WTC11 (cell line): Measurements from ENCODE around the gene DBH. TPM values are rescaled to one million over a fixed set of nuclear protein-coding genes. Genes with fewer than 3 reads are reported as not detected.

Source experiments
- ATAC-seq: fragments of 200-7000 bp; cut with Tn5 transposase; 2 replicates; pipeline ENCODE4 v1.10.0; 2021; ENCODE audit warnings: mild to moderate bottlenecking, moderate library complexity
- CTCF ChIA-PET: fragments of 300-600 bp; sonication (Branson Sonifier 250); formaldehyde crosslinking; loops from one replicate; lab custom pipeline; 2021; ENCODE audit warnings: antibody characterized with exemption; lab: Charles Lee
- POLR2A ChIA-PET: fragments of 350-600 bp; sonication (Branson Sonifier 250); formaldehyde crosslinking; loops from one replicate; lab custom pipeline; 2021; ENCODE audit warnings: antibody characterized with exemption; lab: Charles Lee
- DNase-seq: peaks from one replicate; pipeline ENCODE4 v3.0.0; 2021; ENCODE audit warnings: low spot score
- H3K27ac Mint-ChIP-seq: 2 replicates; pipeline ENCODE4 v1.8.0; 2021; ENCODE audit warnings: mixed read lengths
- H3K27me3 Mint-ChIP-seq: 2 replicates; pipeline ENCODE4 v1.8.0; 2021; ENCODE audit warnings: low read depth, mild to moderate bottlenecking, moderate library complexity, mixed read lengths
- H3K36me3 Mint-ChIP-seq: 2 replicates; pipeline ENCODE4 v1.8.0; 2021; ENCODE audit warnings: mixed read lengths
- H3K4me1 Mint-ChIP-seq: 2 replicates; pipeline ENCODE4 v1.8.0; 2022; ENCODE audit warnings: mixed read lengths
- H3K4me3 Mint-ChIP-seq: 2 replicates; pipeline ENCODE4 v1.8.0; 2021; ENCODE audit warnings: mild to moderate bottlenecking, moderate library complexity, mixed read lengths
- H3K9me3 Mint-ChIP-seq: 2 replicates; pipeline ENCODE4 v1.8.0; 2021; ENCODE audit warnings: mixed read lengths
- ELF4 ChIP-seq: sonication (generic); formaldehyde crosslinking; IDR thresholded peaks from 2 replicates; pipeline ENCODE4 v1.8.1; 2022; ENCODE audit warnings: low read depth, mild to moderate bottlenecking, moderate library complexity, missing genetic modification reagents
- GRHL2 ChIP-seq: fragments of 250-450 bp; sonication (Bioruptor Pico); IDR thresholded peaks from 2 replicates; pipeline ENCODE4 v1.8.0; 2022; ENCODE audit warnings: mild to moderate bottlenecking, moderate library complexity; ENCODE audit not compliant: insufficient replicate concordance, severe bottlenecking
- MXD4 ChIP-seq: fragments of 250-450 bp; sonication (Bioruptor Pico); IDR thresholded peaks from 2 replicates; pipeline ENCODE4 v1.8.0; 2021; ENCODE audit warnings: mild to moderate bottlenecking, moderate library complexity, borderline replicate concordance
- NFE2L1 ChIP-seq: sonication (generic); formaldehyde crosslinking; IDR thresholded peaks from 2 replicates; pipeline ENCODE4 v1.8.1; 2023; ENCODE audit warnings: missing genetic modification reagents
- NFYB ChIP-seq: sonication (generic); formaldehyde crosslinking; conservative IDR thresholded peaks from 2 replicates; pipeline ENCODE4 v1.8.0; 2022; ENCODE audit warnings: low read depth, missing genetic modification reagents
- NR3C1 ChIP-seq: sonication (generic); formaldehyde crosslinking; conservative IDR thresholded peaks from 2 replicates; pipeline ENCODE4 v1.8.1; 2023; ENCODE audit warnings: low read depth, mild to moderate bottlenecking, missing genetic modification reagents
- OVOL2 ChIP-seq: fragments of 250-450 bp; sonication (Bioruptor Pico); IDR thresholded peaks from 2 replicates; pipeline ENCODE4 v1.9.0; 2021; ENCODE audit warnings: mild to moderate bottlenecking, borderline replicate concordance
- PRRX2 ChIP-seq: fragments of 250-450 bp; sonication (Bioruptor Pico); IDR thresholded peaks from 2 replicates; pipeline ENCODE4 v1.8.0; 2021; ENCODE audit warnings: mild to moderate bottlenecking
- SMAD3 ChIP-seq: sonication (generic); formaldehyde crosslinking; IDR thresholded peaks from 2 replicates; pipeline ENCODE4 v1.8.0; 2022; ENCODE audit warnings: missing genetic modification reagents, mild to moderate bottlenecking, borderline replicate concordance
- SOX15 ChIP-seq: fragments of 250-450 bp; sonication (Bioruptor Pico); IDR thresholded peaks from 2 replicates; pipeline ENCODE4 v1.9.0; 2021; ENCODE audit warnings: mild to moderate bottlenecking
- ZMAT4 ChIP-seq: fragments of 250-450 bp; sonication (Bioruptor Pico); IDR thresholded peaks from 2 replicates; pipeline ENCODE4 v1.9.0; 2021; ENCODE audit warnings: mild to moderate bottlenecking
- ZNF263 ChIP-seq: sonication (generic); formaldehyde crosslinking; IDR thresholded peaks from 2 replicates; pipeline ENCODE4 v1.8.1; 2022; ENCODE audit warnings: low read depth, mild to moderate bottlenecking, moderate library complexity, missing genetic modification reagents
- ZNF396 ChIP-seq: fragments of 250-450 bp; sonication (Bioruptor Pico); IDR thresholded peaks from 2 replicates; pipeline ENCODE4 v1.8.0; 2021; ENCODE audit warnings: mild to moderate bottlenecking, moderate library complexity, borderline replicate concordance
- ZNF512 ChIP-seq: sonication (generic); formaldehyde crosslinking; IDR thresholded peaks from 2 replicates; pipeline ENCODE4 v1.8.1; 2022; ENCODE audit warnings: missing genetic modification reagents, borderline replicate concordance
- total RNA-seq: library from RNA; stranded (reverse); gene quantifications from 3 replicates; pipeline ENCODE4 v1.2.3, GENCODE V29; 2021
- TF ChIP-seq, protein P1 (sequence below): sonication (generic); formaldehyde crosslinking; IDR thresholded peaks from 2 replicates; pipeline ENCODE4 v1.8.1; 2023; ENCODE audit warnings: mild to moderate bottlenecking, missing genetic modification reagents
- TF ChIP-seq, protein P2 (sequence below): sonication (generic); formaldehyde crosslinking; IDR thresholded peaks from 2 replicates; pipeline ENCODE4 v1.8.0; 2023; ENCODE audit warnings: missing genetic modification reagents, mild to moderate bottlenecking, borderline replicate concordance
- TF ChIP-seq, protein P3 (sequence below): sonication (generic); formaldehyde crosslinking; IDR thresholded peaks from 2 replicates; pipeline ENCODE4 v1.8.0; 2022; ENCODE audit warnings: mild to moderate bottlenecking, missing genetic modification reagents
- TF ChIP-seq, protein P4 (sequence below): sonication (generic); formaldehyde crosslinking; IDR thresholded peaks from 2 replicates; pipeline ENCODE4 v1.8.1; 2022; ENCODE audit warnings: low read depth, mild to moderate bottlenecking, moderate library complexity, missing genetic modification reagents, borderline replicate concordance
- TF ChIP-seq, protein P5 (sequence below): fragments of 250-450 bp; sonication (Bioruptor Pico); conservative IDR thresholded peaks from 2 replicates; pipeline ENCODE4 v1.9.0; 2021; ENCODE audit warnings: mild to moderate bottlenecking

Gene DBH
- total RNA-seq, 1 experiment from 2014 or later = 0.24 TPM

GRCh38 chr9:133613432-133613831, 22.7 kb upstream of the DBH start:
- Mint-ChIP-seq H3K36me3 (no peaks in the 10 kb centered on the region), H3K4me1 (peaks cover 3% of the 10 kb centered on the region; the same call in 1 of the 2 replicates), H3K4me3 (no peak overlapping the region), H3K9me3 (no peaks in the 10 kb centered on the region), H3K27me3 (peaks cover 22% of the 10 kb centered on the region), H3K27ac (no peak overlapping the region)
- ChIA-PET POLR2A (no interaction called here), CTCF (interaction anchor here (0.6 to 1.1 kb wide), 2 partner anchors 130 to 520 kb away, joined by 3 read pairs; no protein-coding TSS in a partner anchor)
- no peak for ATAC-seq
- no peak for DNase-seq
- TF ChIP-seq NR3C1 (CRISPR knock-in tag) (no peak), SOX15 (CRISPR knock-in tag) (no peak), ZNF396 (CRISPR knock-in tag) (no peak), OVOL2 (CRISPR knock-in tag) (no peak), SMAD3 (no peak), NFYB (CRISPR knock-in tag) (no peak), ZNF512 (no peak), PRRX2 (CRISPR knock-in tag) (no peak), MXD4 (CRISPR knock-in tag) (no peak), ELF4 (CRISPR knock-in tag) (no peak), ZNF263 (CRISPR knock-in tag) (no peak), GRHL2 (CRISPR knock-in tag) (no peak)
- TF ChIP-seq, protein P1, sequence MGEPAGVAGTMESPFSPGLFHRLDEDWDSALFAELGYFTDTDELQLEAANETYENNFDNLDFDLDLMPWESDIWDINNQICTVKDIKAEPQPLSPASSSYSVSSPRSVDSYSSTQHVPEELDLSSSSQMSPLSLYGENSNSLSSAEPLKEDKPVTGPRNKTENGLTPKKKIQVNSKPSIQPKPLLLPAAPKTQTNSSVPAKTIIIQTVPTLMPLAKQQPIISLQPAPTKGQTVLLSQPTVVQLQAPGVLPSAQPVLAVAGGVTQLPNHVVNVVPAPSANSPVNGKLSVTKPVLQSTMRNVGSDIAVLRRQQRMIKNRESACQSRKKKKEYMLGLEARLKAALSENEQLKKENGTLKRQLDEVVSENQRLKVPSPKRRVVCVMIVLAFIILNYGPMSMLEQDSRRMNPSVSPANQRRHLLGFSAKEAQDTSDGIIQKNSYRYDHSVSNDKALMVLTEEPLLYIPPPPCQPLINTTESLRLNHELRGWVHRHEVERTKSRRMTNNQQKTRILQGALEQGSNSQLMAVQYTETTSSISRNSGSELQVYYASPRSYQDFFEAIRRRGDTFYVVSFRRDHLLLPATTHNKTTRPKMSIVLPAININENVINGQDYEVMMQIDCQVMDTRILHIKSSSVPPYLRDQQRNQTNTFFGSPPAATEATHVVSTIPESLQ = no peak
- TF ChIP-seq, protein P2, sequence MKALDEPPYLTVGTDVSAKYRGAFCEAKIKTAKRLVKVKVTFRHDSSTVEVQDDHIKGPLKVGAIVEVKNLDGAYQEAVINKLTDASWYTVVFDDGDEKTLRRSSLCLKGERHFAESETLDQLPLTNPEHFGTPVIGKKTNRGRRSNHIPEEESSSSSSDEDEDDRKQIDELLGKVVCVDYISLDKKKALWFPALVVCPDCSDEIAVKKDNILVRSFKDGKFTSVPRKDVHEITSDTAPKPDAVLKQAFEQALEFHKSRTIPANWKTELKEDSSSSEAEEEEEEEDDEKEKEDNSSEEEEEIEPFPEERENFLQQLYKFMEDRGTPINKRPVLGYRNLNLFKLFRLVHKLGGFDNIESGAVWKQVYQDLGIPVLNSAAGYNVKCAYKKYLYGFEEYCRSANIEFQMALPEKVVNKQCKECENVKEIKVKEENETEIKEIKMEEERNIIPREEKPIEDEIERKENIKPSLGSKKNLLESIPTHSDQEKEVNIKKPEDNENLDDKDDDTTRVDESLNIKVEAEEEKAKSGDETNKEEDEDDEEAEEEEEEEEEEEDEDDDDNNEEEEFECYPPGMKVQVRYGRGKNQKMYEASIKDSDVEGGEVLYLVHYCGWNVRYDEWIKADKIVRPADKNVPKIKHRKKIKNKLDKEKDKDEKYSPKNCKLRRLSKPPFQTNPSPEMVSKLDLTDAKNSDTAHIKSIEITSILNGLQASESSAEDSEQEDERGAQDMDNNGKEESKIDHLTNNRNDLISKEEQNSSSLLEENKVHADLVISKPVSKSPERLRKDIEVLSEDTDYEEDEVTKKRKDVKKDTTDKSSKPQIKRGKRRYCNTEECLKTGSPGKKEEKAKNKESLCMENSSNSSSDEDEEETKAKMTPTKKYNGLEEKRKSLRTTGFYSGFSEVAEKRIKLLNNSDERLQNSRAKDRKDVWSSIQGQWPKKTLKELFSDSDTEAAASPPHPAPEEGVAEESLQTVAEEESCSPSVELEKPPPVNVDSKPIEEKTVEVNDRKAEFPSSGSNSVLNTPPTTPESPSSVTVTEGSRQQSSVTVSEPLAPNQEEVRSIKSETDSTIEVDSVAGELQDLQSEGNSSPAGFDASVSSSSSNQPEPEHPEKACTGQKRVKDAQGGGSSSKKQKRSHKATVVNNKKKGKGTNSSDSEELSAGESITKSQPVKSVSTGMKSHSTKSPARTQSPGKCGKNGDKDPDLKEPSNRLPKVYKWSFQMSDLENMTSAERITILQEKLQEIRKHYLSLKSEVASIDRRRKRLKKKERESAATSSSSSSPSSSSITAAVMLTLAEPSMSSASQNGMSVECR = no peak
- TF ChIP-seq, protein P3, sequence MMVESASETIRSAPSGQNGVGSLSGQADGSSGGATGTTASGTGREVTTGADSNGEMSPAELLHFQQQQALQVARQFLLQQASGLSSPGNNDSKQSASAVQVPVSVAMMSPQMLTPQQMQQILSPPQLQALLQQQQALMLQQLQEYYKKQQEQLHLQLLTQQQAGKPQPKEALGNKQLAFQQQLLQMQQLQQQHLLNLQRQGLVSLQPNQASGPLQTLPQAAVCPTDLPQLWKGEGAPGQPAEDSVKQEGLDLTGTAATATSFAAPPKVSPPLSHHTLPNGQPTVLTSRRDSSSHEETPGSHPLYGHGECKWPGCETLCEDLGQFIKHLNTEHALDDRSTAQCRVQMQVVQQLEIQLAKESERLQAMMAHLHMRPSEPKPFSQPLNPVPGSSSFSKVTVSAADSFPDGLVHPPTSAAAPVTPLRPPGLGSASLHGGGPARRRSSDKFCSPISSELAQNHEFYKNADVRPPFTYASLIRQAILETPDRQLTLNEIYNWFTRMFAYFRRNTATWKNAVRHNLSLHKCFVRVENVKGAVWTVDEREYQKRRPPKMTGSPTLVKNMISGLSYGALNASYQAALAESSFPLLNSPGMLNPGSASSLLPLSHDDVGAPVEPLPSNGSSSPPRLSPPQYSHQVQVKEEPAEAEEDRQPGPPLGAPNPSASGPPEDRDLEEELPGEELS (CRISPR knock-in tag) = no peak

- ATAC-seq = no peak
- peaks cover 3% of the 10 kb centered on the region; the same call in 1 of the 2 replicates for H3K4me1 Mint-ChIP-seq
- no peak overlapping the region for H3K4me3 Mint-ChIP-seq
- H3K9me3 Mint-ChIP-seq = no peaks in the 10 kb centered on the region
- H3K27ac Mint-ChIP-seq = no peak overlapping the region
- CTCF ChIA-PET = interaction anchor here (0.6 to 1.1 kb wide), 2 partner anchors 129 to 520 kb away, joined by 3 read pairs; no protein-coding TSS in a partner anchor
- POLR2A ChIA-PET = no interaction called here
- peaks cover 18% of the 10 kb centered on the region for H3K27me3 Mint-ChIP-seq
- DNase-seq = no peak
- no peaks in the 10 kb centered on the region for H3K36me3 Mint-ChIP-seq
- TF ChIP-seq, protein P4, sequence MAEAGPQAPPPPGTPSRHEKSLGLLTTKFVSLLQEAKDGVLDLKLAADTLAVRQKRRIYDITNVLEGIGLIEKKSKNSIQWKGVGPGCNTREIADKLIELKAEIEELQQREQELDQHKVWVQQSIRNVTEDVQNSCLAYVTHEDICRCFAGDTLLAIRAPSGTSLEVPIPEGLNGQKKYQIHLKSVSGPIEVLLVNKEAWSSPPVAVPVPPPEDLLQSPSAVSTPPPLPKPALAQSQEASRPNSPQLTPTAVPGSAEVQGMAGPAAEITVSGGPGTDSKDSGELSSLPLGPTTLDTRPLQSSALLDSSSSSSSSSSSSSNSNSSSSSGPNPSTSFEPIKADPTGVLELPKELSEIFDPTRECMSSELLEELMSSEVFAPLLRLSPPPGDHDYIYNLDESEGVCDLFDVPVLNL (CRISPR knock-in tag) = no peak
- TF ChIP-seq, protein P5, sequence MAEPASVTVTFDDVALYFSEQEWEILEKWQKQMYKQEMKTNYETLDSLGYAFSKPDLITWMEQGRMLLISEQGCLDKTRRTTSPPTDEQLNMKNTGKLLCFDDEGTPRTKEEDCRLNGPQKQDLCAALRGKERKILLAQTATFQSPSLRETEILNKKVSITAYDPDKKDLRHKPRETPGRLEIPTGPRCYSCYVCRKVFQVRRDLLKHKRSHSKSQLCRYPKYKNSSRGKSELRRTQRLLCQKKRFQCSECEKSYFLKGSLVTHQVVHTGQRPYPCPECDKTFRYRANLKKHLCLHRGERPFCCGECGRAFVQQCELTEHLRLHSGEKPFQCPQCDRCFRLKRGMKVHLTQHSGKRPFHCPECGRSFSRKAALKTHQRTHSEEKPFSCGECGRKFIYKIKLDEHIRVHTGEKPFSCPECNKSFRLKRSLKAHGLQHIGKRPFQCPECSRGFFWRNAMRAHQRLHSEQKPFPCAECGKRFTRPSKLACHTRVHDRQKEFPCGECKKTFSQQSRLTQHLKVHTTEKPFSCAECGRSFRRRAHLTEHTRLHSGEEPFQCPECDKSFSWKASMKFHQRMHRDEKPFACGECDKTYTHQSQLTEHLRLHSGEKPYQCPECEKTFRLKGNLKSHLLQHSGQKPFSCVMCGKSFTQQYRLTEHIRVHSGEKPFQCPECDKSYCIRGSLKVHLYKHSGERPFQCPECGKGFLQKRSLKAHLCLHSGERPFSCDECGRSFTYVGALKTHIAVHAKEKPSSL = no peak
- TF ChIP-seq ZMAT4 (CRISPR knock-in tag) (no peak), NFE2L1 (CRISPR knock-in tag) (no peak)
These were observed 22.1 kb upstream of the DBH start for GRCh38 chr9:133614056-133614455.
